ENCODE results near the gene PANK1.
"Not testable (repeated sequence)": the region's sequence is repeated elsewhere in the genome, so short reads cannot be mapped to it uniquely, and the experiment has no call there.

Gene PANK1

GRCh38 chr10:89651916-89652573, 7.0 kb upstream of the PANK1 start:
- peak; percentile 44 for DNase-seq

- DNase-seq: no peak
Observed at GRCh38 chr10:89651205-89651915, 6.3 kb upstream of the PANK1 start.

- DNase-seq: no peak
Observed at GRCh38 chr10:89649051-89649450, 4.0 kb upstream of the PANK1 start.

GRCh38 chr10:89648074-89648473, 3.0 kb upstream of the PANK1 start:
- no peak for DNase-seq

- DNase-seq: peak; percentile 55
Observed at GRCh38 chr10:89646889-89647657, 2.0 kb upstream of the PANK1 start.

GRCh38 chr10:89645742-89646172, 715 bp upstream of the PANK1 start:
- DNase-seq: peak; percentile 54

GRCh38 chr10:89644691-89644966, 413 bp downstream of the PANK1 start:
- no peak for DNase-seq

GRCh38 chr10:89643812-89644690, 991 bp downstream of the PANK1 start:
- peak; percentile 99 for DNase-seq

- DNase-seq: no peak
Observed at GRCh38 chr10:89643431-89643811, 1.6 kb downstream of the PANK1 start.

- DNase-seq: no peak
Observed at GRCh38 chr10:89642193-89642592, 2.8 kb downstream of the PANK1 start.

GRCh38 chr10:89640241-89640640, 4.8 kb downstream of the PANK1 start:
- peak; percentile 3 for DNase-seq

- no peak for DNase-seq
Observed at GRCh38 chr10:89639326-89639725, 5.7 kb downstream of the PANK1 start.

GRCh38 chr10:89637113-89637512, 7.9 kb downstream of the PANK1 start:
- DNase-seq: peak; percentile 84

- DNase-seq: no peak
Observed at GRCh38 chr10:89634637-89635036, 10.4 kb downstream of the PANK1 start.

GRCh38 chr10:89633484-89633883, 11.6 kb downstream of the PANK1 start:
- no peak for DNase-seq

GRCh38 chr10:89632824-89633223, 12.2 kb downstream of the PANK1 start:
- no peak for DNase-seq

- peak; percentile 67 for DNase-seq
Observed at GRCh38 chr10:89627830-89628229, 17.2 kb downstream of the PANK1 start.

GRCh38 chr10:89625041-89625765, 19.8 kb downstream of the PANK1 start:
- DNase-seq: no peak

GRCh38 chr10:89624020-89624419, 21.0 kb downstream of the PANK1 start:
- DNase-seq: no peak

GRCh38 chr10:89622151-89622550, 22.9 kb downstream of the PANK1 start:
- DNase-seq: no peak

- DNase-seq: no peak
Observed at GRCh38 chr10:89621438-89621837, 23.6 kb downstream of the PANK1 start.

- not testable (repeated sequence) for DNase-seq
Observed at GRCh38 chr10:89620296-89620695, 24.7 kb downstream of the PANK1 start.

Data from MV-4-11 (cell line).